HG02571 (cell line): Measurements from ENCODE around the gene LCP1.

Source experiments
- ATAC-seq: cut with Tn5 transposase; IDR thresholded peaks from one replicate; pipeline ENCODE4 v1.9.1; 2021; ENCODE audit warnings: mild to moderate bottlenecking, moderate library complexity; ENCODE audit not compliant: unreplicated experiment

Gene LCP1

GRCh38 chr13:46160471-46161066, 21.4 kb downstream of the LCP1 start:
- ATAC-seq, result no peak

- no peak for ATAC-seq
Measured at GRCh38 chr13:46160065-46160464, 21.9 kb downstream of the LCP1 start.

GRCh38 chr13:46158983-46159382, 23.0 kb downstream of the LCP1 start:
- no peak for ATAC-seq

- no peak for ATAC-seq
Measured at GRCh38 chr13:46158222-46158621, 23.8 kb downstream of the LCP1 start.

- ATAC-seq, result no peak
Measured at GRCh38 chr13:46154136-46154801, 27.7 kb downstream of the LCP1 start.

GRCh38 chr13:46152627-46153328, 29.2 kb downstream of the LCP1 start:
- no peak for ATAC-seq

- no peak for ATAC-seq
Measured at GRCh38 chr13:46150134-46150693, 31.8 kb downstream of the LCP1 start.

GRCh38 chr13:46149272-46150133, 32.5 kb downstream of the LCP1 start:
- ATAC-seq, result no peak

- no peak for ATAC-seq
Measured at GRCh38 chr13:46146898-46147297, 35.1 kb downstream of the LCP1 start.

GRCh38 chr13:46145950-46146349, 36.0 kb downstream of the LCP1 start:
- no peak for ATAC-seq

- ATAC-seq, result no peak
Measured at GRCh38 chr13:46145135-46145534, 36.8 kb downstream of the LCP1 start.

- no peak for ATAC-seq
Measured at GRCh38 chr13:46143184-46143701, 38.7 kb downstream of the LCP1 start.

GRCh38 chr13:46142776-46143175, 39.2 kb downstream of the LCP1 start:
- no peak for ATAC-seq

- no peak for ATAC-seq
Measured at GRCh38 chr13:46140044-46140443, 41.9 kb downstream of the LCP1 start.

GRCh38 chr13:46137627-46138317, 44.2 kb downstream of the LCP1 start:
- ATAC-seq, result no peak

GRCh38 chr13:46136688-46137087, 45.3 kb downstream of the LCP1 start:
- ATAC-seq, result no peak

GRCh38 chr13:46134961-46135522, 46.9 kb downstream of the LCP1 start:
- no peak for ATAC-seq

GRCh38 chr13:46134494-46134893, 47.5 kb downstream of the LCP1 start:
- ATAC-seq, result no peak

- no peak for ATAC-seq
Measured at GRCh38 chr13:46132109-46132508, 49.9 kb downstream of the LCP1 start.

GRCh38 chr13:46131705-46132104, 50.3 kb downstream of the LCP1 start:
- ATAC-seq, result no peak
